ENCODE data around the gene CLEC3A. TPM values are rescaled to one million over a fixed set of nuclear protein-coding genes. Genes with fewer than 3 reads are reported as not detected.

CLEC3A gene
- total RNA-seq, 2 donors from 2014 or later, result not detected

Other genes with a start within 250 kb of the CLEC3A start
- under 1 TPM; 0.23 to 0.33 TPM for gene VAT1L, start 234.0 kb upstream of the CLEC3A start, total RNA-seq
- gene WWOX, start 77.1 kb downstream of the CLEC3A start, total RNA-seq, result 10 to 100 TPM; 12.5 to 16.9 TPM

All from posterior vena cava (tissue), 2 donors.